ENCODE measurements around the gene CEP89.
"Not testable (repeated sequence)": the region's sequence is repeated elsewhere in the genome, so short reads cannot be mapped to it uniquely, and the experiment has no call there.

CEP89 gene

DNA sequence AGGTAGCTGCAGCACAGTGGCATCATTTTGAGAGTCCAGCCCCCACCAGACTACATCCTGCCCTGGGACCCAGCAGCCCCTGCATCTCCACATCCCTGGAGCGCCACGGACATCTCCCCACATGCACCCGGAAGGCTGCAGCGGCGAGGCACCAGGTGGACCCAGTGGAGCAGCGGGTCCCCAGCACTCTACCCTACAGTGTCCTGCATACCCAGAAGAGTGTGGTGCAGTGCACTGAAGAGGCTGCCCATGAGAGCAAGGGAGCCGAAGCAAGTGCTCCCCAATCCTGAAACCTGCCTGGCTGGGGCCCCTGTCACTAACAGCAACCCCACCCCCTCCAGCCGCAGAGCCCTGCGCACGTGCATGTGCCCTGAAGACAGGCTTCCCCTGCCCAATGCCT is 80.9 kb downstream of the CEP89 start:
- Histone ChIP-seq H3K4me1 (ENCODE audit: control insufficient read depth in 1 of 2, insufficient read depth in 2 of 2, low read length in 2 of 2) (no peaks in the 10 kb centered on the region), H3K4me3 (ENCODE audit: low read depth in 1 of 2, low read length in 2 of 2) (no peak overlapping the region), H3K36me3 (ENCODE audit: control insufficient read depth in 1 of 2, insufficient read depth in 2 of 2, low read length in 2 of 2) (peaks cover 6 to 57% of the 10 kb centered on the region in 2 donors), H3K27ac (ENCODE audit: low read length) (no peak overlapping the region), H3K27me3 (ENCODE audit: low read depth, low read length) (no peaks in the 10 kb centered on the region), H3K9me3 (ENCODE audit: control insufficient read depth in 1 of 2, low read length in 2 of 2) (peaks cover 0 to 20% of the 10 kb centered on the region in 2 donors)

GRCh38 chr19:32890326-32890725 is 81.4 kb downstream of the CEP89 start:
- no peaks in the 10 kb centered on the region for H3K4me1 ChIP-seq (ENCODE audit: control insufficient read depth in 1 of 2, insufficient read depth in 2 of 2, low read length in 2 of 2)
- peaks cover 0 to 20% of the 10 kb centered on the region in 2 donors for H3K9me3 ChIP-seq (ENCODE audit: control insufficient read depth in 1 of 2, low read length in 2 of 2)
- peaks cover 6 to 59% of the 10 kb centered on the region in 2 donors for H3K36me3 ChIP-seq (ENCODE audit: control insufficient read depth in 1 of 2, insufficient read depth in 2 of 2, low read length in 2 of 2)

DNA sequence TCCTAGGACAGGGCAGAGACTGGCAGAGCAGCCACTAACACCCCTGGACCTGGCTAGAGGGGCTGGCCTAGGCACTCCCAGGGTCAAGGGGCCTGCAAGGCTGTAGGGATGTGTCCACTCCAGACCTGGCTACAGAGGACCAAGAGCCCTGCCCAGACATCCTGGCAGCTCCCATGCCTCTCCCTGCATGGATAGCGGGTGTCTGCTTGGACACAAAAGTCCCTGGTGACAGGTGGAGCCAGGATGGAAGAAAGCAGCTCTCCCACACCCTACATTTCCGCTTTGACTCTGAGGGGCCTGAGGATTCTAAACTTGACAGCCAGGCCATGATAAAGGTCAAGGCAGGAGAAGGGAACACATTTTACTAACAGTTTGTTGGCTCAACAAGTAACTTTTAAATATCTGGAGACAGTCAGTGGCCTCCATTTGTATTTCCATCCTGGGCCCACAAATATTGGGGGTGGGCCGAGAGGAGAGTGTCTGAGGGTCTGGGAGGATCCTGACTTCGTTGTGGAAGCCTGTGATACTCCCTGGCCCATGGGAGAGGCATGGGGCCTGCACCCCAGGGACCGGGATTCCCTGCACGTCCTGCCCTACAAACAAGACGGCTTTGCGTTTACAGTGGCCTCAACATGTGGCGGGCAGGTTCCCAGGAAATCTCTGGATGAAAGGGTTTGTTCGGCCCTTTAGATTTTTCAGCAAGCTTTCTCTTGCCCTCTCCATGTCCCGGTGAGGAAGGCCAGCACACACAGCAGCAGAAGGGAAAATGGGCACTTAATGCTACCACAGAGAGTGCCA is 82.4 kb downstream of the CEP89 start:
- no peak overlapping the region for H3K27ac ChIP-seq (ENCODE audit: low read length)
- peaks cover 6 to 49% of the 10 kb centered on the region in 2 donors for H3K36me3 ChIP-seq (ENCODE audit: control insufficient read depth in 1 of 2, insufficient read depth in 2 of 2, low read length in 2 of 2)
- H3K4me3 ChIP-seq (ENCODE audit: low read depth in 1 of 2, low read length in 2 of 2) = no peak overlapping the region
- peaks cover 0 to 18% of the 10 kb centered on the region in 2 donors for H3K9me3 ChIP-seq (ENCODE audit: control insufficient read depth in 1 of 2, low read length in 2 of 2)
- no peaks in the 10 kb centered on the region for H3K27me3 ChIP-seq (ENCODE audit: low read depth, low read length)
- no peaks in the 10 kb centered on the region for H3K4me1 ChIP-seq (ENCODE audit: control insufficient read depth in 1 of 2, insufficient read depth in 2 of 2, low read length in 2 of 2)

More at GRCh38 chr19:32890326-32890725, 81.4 kb downstream of the CEP89 start:
- Histone ChIP-seq H3K27me3 (ENCODE audit: low read depth, low read length) (no peaks in the 10 kb centered on the region), H3K27ac (ENCODE audit: low read length) (no peak overlapping the region), H3K4me3 (ENCODE audit: low read depth in 1 of 2, low read length in 2 of 2) (no peak overlapping the region)

DNA sequence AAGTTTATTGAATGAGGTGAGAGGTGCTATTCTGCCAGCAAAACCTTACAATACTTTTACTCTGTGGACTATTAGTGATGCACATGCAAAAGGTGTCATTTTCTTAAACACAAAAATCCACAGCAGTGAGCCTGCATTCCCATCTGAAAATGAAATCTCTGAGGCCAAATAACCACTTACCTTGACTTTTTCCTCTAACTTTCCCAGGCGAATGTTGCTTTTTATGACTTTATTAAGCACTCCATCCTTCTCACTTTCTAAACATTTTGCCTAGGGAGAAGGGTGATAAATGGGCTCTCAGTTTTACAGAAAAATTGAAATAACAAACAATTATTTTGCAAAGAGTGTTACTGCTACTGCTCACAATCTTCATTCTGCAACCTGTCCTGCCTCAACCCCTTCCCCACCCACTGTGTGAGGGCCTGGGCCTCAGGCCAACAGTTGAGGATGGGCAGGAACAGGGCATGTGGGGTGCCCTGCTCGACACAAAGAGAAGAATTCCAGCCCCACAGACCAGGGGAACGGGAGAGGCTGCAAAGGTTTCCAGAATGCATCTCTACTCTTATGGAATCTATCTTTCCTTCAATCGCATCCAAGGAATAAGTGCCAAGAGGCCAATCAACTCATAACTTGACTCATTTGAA is 84.1 kb downstream of the CEP89 start:
- H3K9me3 ChIP-seq (ENCODE audit: control insufficient read depth in 1 of 2, low read length in 2 of 2) = peaks cover 0 to 9% of the 10 kb centered on the region in 2 donors
- H3K4me3 ChIP-seq (ENCODE audit: low read depth in 1 of 2, low read length in 2 of 2) = no peak overlapping the region
- no peak overlapping the region for H3K27ac ChIP-seq (ENCODE audit: low read length)
- H3K36me3 ChIP-seq (ENCODE audit: control insufficient read depth in 1 of 2, insufficient read depth in 2 of 2, low read length in 2 of 2) = peaks cover 0 to 42% of the 10 kb centered on the region in 2 donors
- H3K27me3 ChIP-seq (ENCODE audit: low read depth, low read length) = no peaks in the 10 kb centered on the region
- no peaks in the 10 kb centered on the region for H3K4me1 ChIP-seq (ENCODE audit: control insufficient read depth in 1 of 2, insufficient read depth in 2 of 2, low read length in 2 of 2)

GRCh38 chr19:32886241-32886640 is 85.5 kb downstream of the CEP89 start:
- H3K27ac ChIP-seq (ENCODE audit: low read length) = no peak overlapping the region
- H3K36me3 ChIP-seq (ENCODE audit: control insufficient read depth in 1 of 2, insufficient read depth in 2 of 2, low read length in 2 of 2) = peaks cover 0 to 42% of the 10 kb centered on the region in 2 donors
- no peaks in the 10 kb centered on the region for H3K4me1 ChIP-seq (ENCODE audit: control insufficient read depth in 1 of 2, insufficient read depth in 2 of 2, low read length in 2 of 2)
- no peaks in the 10 kb centered on the region for H3K27me3 ChIP-seq (ENCODE audit: low read depth, low read length)
- no peak overlapping the region for H3K4me3 ChIP-seq (ENCODE audit: low read depth in 1 of 2, low read length in 2 of 2)
- H3K9me3 ChIP-seq (ENCODE audit: control insufficient read depth in 1 of 2, low read length in 2 of 2) = peaks cover 0 to 3% of the 10 kb centered on the region in 2 donors

DNA sequence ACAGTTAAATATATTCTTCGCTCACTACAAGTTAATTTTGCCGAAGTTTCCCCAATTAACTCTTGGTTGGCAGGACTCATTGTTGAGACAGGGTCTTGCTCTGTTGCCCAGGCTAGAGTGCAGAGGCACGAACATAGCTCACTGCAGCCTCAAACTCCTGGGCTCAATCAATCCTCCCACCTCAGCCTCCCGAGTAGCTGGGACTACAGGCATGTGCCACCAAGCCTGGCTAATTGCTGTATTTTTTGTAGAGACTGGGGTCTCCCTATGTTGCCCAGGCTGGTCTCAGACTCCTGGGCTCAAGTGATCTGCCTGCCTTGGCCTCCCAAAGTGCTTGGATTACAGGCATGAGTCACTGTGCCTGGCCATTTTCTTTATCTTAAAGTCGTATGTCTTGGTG is 86.5 kb downstream of the CEP89 start:
- H3K9me3 ChIP-seq (ENCODE audit: control insufficient read depth in 1 of 2, low read length in 2 of 2); H3K27me3 ChIP-seq (ENCODE audit: low read depth, low read length); H3K27ac ChIP-seq (ENCODE audit: low read length); H3K4me1 ChIP-seq (ENCODE audit: control insufficient read depth in 1 of 2, insufficient read depth in 2 of 2, low read length in 2 of 2); H3K4me3 ChIP-seq (ENCODE audit: low read depth in 1 of 2, low read length in 2 of 2): not testable (repeated sequence)
- H3K36me3 ChIP-seq (ENCODE audit: control insufficient read depth in 1 of 2, insufficient read depth in 2 of 2, low read length in 2 of 2) = peaks cover 0 to 37% of the 10 kb centered on the region in 2 donors

DNA sequence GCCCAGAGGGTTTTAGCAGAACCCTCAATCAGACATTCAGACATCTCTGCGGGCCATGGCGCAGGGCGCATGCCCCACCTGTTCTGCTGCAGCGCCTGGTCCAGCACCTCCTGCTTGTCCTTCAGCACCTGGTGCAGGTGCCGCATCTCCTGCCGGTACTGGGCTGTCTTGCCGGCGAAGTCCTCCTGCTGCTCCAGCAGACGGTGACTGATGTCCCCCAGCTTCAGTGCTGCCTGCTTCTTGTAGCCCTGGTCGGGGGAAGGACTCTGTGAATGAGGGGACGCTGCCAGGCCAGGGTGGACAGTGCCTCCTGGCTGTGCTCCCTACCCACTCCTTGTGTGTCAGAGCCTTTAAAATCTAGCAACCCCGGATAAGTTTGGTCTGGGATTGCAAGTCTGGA is 90.0 kb downstream of the CEP89 start:
- Histone ChIP-seq H3K36me3 (ENCODE audit: control insufficient read depth in 1 of 2, insufficient read depth in 2 of 2, low read length in 2 of 2) (peaks cover 0 to 56% of the 10 kb centered on the region in 2 donors), H3K27me3 (ENCODE audit: low read depth, low read length) (no peaks in the 10 kb centered on the region), H3K4me1 (ENCODE audit: control insufficient read depth in 1 of 2, insufficient read depth in 2 of 2, low read length in 2 of 2) (no peaks in the 10 kb centered on the region), H3K9me3 (ENCODE audit: control insufficient read depth in 1 of 2, low read length in 2 of 2) (no peaks in the 10 kb centered on the region), H3K27ac (ENCODE audit: low read length) (no peak overlapping the region), H3K4me3 (ENCODE audit: low read depth in 1 of 2, low read length in 2 of 2) (no peak overlapping the region)

DNA sequence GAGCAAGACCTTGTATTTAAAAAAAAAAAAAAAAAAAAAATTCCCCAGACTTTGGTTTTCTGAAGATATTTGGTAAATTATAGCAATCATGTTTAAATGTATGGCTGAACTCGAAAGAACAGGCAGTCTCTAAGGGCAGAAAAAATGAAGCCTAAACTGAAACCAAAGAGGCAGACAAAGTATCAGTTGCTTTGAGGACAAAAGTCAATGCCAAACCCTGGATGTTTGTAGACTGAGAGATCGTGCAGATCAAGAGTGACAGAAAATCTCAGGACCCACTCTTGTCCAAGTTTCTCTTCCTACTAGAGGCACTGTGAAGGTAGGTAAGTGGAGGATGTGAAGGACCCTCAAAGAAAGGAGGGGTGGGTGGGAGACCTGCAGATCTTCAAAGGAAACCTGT is 91.1 kb downstream of the CEP89 start:
- H3K36me3 ChIP-seq (ENCODE audit: control insufficient read depth in 1 of 2, insufficient read depth in 2 of 2, low read length in 2 of 2) = peaks cover 0 to 48% of the 10 kb centered on the region in 2 donors
- H3K27ac ChIP-seq (ENCODE audit: low read length) = no peak overlapping the region
- no peaks in the 10 kb centered on the region for H3K9me3 ChIP-seq (ENCODE audit: control insufficient read depth in 1 of 2, low read length in 2 of 2)
- H3K4me1 ChIP-seq (ENCODE audit: control insufficient read depth in 1 of 2, insufficient read depth in 2 of 2, low read length in 2 of 2) = no peaks in the 10 kb centered on the region
- no peak overlapping the region for H3K4me3 ChIP-seq (ENCODE audit: low read depth in 1 of 2, low read length in 2 of 2)
- no peaks in the 10 kb centered on the region for H3K27me3 ChIP-seq (ENCODE audit: low read depth, low read length)

GRCh38 chr19:32879741-32880140 is 92.0 kb downstream of the CEP89 start:
- Histone ChIP-seq H3K27me3 (ENCODE audit: low read depth, low read length) (no peaks in the 10 kb centered on the region), H3K9me3 (ENCODE audit: control insufficient read depth in 1 of 2, low read length in 2 of 2) (no peaks in the 10 kb centered on the region), H3K36me3 (ENCODE audit: control insufficient read depth in 1 of 2, insufficient read depth in 2 of 2, low read length in 2 of 2) (peaks cover 0 to 46% of the 10 kb centered on the region in 2 donors), H3K27ac (ENCODE audit: low read length) (no peak overlapping the region), H3K4me3 (ENCODE audit: low read depth in 1 of 2, low read length in 2 of 2) (no peak overlapping the region), H3K4me1 (ENCODE audit: control insufficient read depth in 1 of 2, insufficient read depth in 2 of 2, low read length in 2 of 2) (no peaks in the 10 kb centered on the region)

- H3K4me1 ChIP-seq (ENCODE audit: control insufficient read depth in 1 of 2, insufficient read depth in 2 of 2, low read length in 2 of 2) = no peaks in the 10 kb centered on the region
- no peak overlapping the region for H3K27ac ChIP-seq (ENCODE audit: low read length)
- peaks cover 0 to 46% of the 10 kb centered on the region in 2 donors for H3K36me3 ChIP-seq (ENCODE audit: control insufficient read depth in 1 of 2, insufficient read depth in 2 of 2, low read length in 2 of 2)
- H3K9me3 ChIP-seq (ENCODE audit: control insufficient read depth in 1 of 2, low read length in 2 of 2) = no peaks in the 10 kb centered on the region
- no peak overlapping the region for H3K4me3 ChIP-seq (ENCODE audit: low read depth in 1 of 2, low read length in 2 of 2)
- H3K27me3 ChIP-seq (ENCODE audit: low read depth, low read length) = no peaks in the 10 kb centered on the region
Observed at GRCh38 chr19:32878988-32879387, 92.8 kb downstream of the CEP89 start.

GRCh38 chr19:32877977-32878745 is 93.6 kb downstream of the CEP89 start:
- no peaks in the 10 kb centered on the region for H3K27me3 ChIP-seq (ENCODE audit: low read depth, low read length)
- H3K4me1 ChIP-seq (ENCODE audit: control insufficient read depth in 1 of 2, insufficient read depth in 2 of 2, low read length in 2 of 2) = no peaks in the 10 kb centered on the region
- H3K9me3 ChIP-seq (ENCODE audit: control insufficient read depth in 1 of 2, low read length in 2 of 2) = no peaks in the 10 kb centered on the region
- H3K4me3 ChIP-seq (ENCODE audit: low read depth in 1 of 2, low read length in 2 of 2) = no peak overlapping the region
- H3K27ac ChIP-seq (ENCODE audit: low read length) = no peak overlapping the region
- peaks cover 0 to 40% of the 10 kb centered on the region in 2 donors for H3K36me3 ChIP-seq (ENCODE audit: control insufficient read depth in 1 of 2, insufficient read depth in 2 of 2, low read length in 2 of 2)
